Osteoblast (primary cell): ENCODE results near the gene MAP4K3. TPM values are rescaled to one million over a fixed set of nuclear protein-coding genes. Genes with fewer than 3 reads are reported as not detected.
"Not testable (repeated sequence)": the region's sequence is repeated elsewhere in the genome, so short reads cannot be mapped to it uniquely, and the experiment has no call there.

Source experiments
- DNase-seq: peaks from one replicate; pipeline ENCODE4 v3.0.0; 2011; ENCODE audit warnings: low spot score, mixed read lengths; ENCODE audit not compliant: insufficient read length; ENCODE audit errors: missing footprints
- H2AFZ ChIP-seq: 2 replicates; pipeline ENCODE4 v1.6.0; 2011; ENCODE audit warnings: mild to moderate bottlenecking, low read length
- H3K27ac ChIP-seq: 2 replicates; pipeline ENCODE4 v1.5.1; 2011; ENCODE audit warnings: mild to moderate bottlenecking, low read depth, low read length, moderate library complexity
- H3K27me3 ChIP-seq: 2 replicates; pipeline ENCODE4 v1.6.0; 2012; ENCODE audit warnings: mild to moderate bottlenecking, control low read depth, inconsistent platforms, low read length, moderate library complexity; ENCODE audit not compliant: insufficient read depth
- H3K36me3 ChIP-seq: 2 replicates; pipeline ENCODE4 v1.5.1; 2011; ENCODE audit warnings: mild to moderate bottlenecking, low read length, control low read depth, moderate library complexity; ENCODE audit not compliant: insufficient read depth
- H3K4me1 ChIP-seq: 2 replicates; pipeline ENCODE4 v1.5.1; 2011; ENCODE audit warnings: mild to moderate bottlenecking, low read length, control low read depth, moderate library complexity; ENCODE audit not compliant: insufficient read depth
- H3K4me2 ChIP-seq: 2 replicates; pipeline ENCODE4 v1.6.0; 2011; ENCODE audit warnings: mild to moderate bottlenecking, low read length; ENCODE audit not compliant: insufficient read depth
- H3K4me3 ChIP-seq: fragments of 200-600 bp; sonication (generic); 3 replicates; pipeline ENCODE4 v1.5.1; 2012; ENCODE audit warnings: mild to moderate bottlenecking, low read length, inconsistent platforms; ENCODE audit not compliant: insufficient read depth
- H3K79me2 ChIP-seq: 2 replicates; pipeline ENCODE4 v1.6.0; 2012; ENCODE audit warnings: mild to moderate bottlenecking, low read length, control low read depth, inconsistent platforms; ENCODE audit not compliant: insufficient read depth
- H3K9me3 ChIP-seq: 2 replicates; pipeline ENCODE4 v1.5.1; 2011; ENCODE audit warnings: low read depth, low read length, control low read depth
- H4K20me1 ChIP-seq: 2 replicates; pipeline ENCODE4 v1.6.0; 2012; ENCODE audit warnings: mild to moderate bottlenecking, low read length, control low read depth; ENCODE audit not compliant: insufficient read depth
- CTCF ChIP-seq: IDR thresholded peaks from 2 replicates; pipeline ENCODE4 v1.5.1; 2011; ENCODE audit warnings: mild to moderate bottlenecking, low read depth, low read length, moderate library complexity; ENCODE audit errors: extremely low read depth
- total RNA-seq: library from RNA; depleted of rRNA; stranded (reverse); fragments of >200 nt; gene quantifications from 2 replicates; pipeline ENCODE4 v1.2.3, GENCODE V29; 2012

Gene MAP4K3
- total RNA-seq, 1 donor, result 51.8 TPM

GRCh38 chr2:39386064-39386463 lies 51.0 kb downstream of the MAP4K3 start:
- H3K4me3 ChIP-seq, result no peak overlapping the region
- no peak for TF ChIP-seq CTCF
- no peaks in the 10 kb centered on the region for H3K9me3 ChIP-seq
- no peak overlapping the region for H3K4me2 ChIP-seq
- DNase-seq, result no peak
- no peaks in the 10 kb centered on the region for H3K27me3 ChIP-seq
- H2AFZ ChIP-seq, result no peak overlapping the region
- peaks cover 11% of the 10 kb centered on the region for H3K4me1 ChIP-seq
- peaks cover 27% of the 10 kb centered on the region for H4K20me1 ChIP-seq
- peaks cover 97% of the 10 kb centered on the region for H3K79me2 ChIP-seq
- no peak overlapping the region for H3K27ac ChIP-seq
- H3K36me3 ChIP-seq, result no peaks in the 10 kb centered on the region

GRCh38 chr2:39385172-39385571 lies 51.9 kb downstream of the MAP4K3 start:
- no peak for TF ChIP-seq CTCF
- H3K27ac ChIP-seq, result no peak overlapping the region
- peaks cover 97% of the 10 kb centered on the region for H3K79me2 ChIP-seq

GRCh38 chr2:39384071-39384470 lies 53.0 kb downstream of the MAP4K3 start:
- not testable (repeated sequence) for H3K27me3 ChIP-seq, H3K4me2 ChIP-seq, H2AFZ ChIP-seq, DNase-seq, H3K4me3 ChIP-seq, H3K27ac ChIP-seq, H3K9me3 ChIP-seq, H3K36me3 ChIP-seq
- Histone ChIP-seq H3K79me2 (peaks cover 97% of the 10 kb centered on the region), H4K20me1 (peaks cover 26% of the 10 kb centered on the region), H3K4me1 (peaks cover 26% of the 10 kb centered on the region)

More at GRCh38 chr2:39385172-39385571, 51.9 kb downstream of the MAP4K3 start:
- Histone ChIP-seq H3K27me3 (no peaks in the 10 kb centered on the region), H4K20me1 (peaks cover 30% of the 10 kb centered on the region), H3K36me3 (no peaks in the 10 kb centered on the region), H2AFZ (no peak overlapping the region), H3K4me2 (no peak overlapping the region), H3K4me1 (peaks cover 20% of the 10 kb centered on the region), H3K4me3 (no peak overlapping the region), H3K9me3 (no peaks in the 10 kb centered on the region)
- no peak for DNase-seq

- no peak overlapping the region for H3K4me3 ChIP-seq
- H3K9me3 ChIP-seq, result no peaks in the 10 kb centered on the region
- H3K79me2 ChIP-seq, result peaks cover 95% of the 10 kb centered on the region
- no peak for TF ChIP-seq CTCF
- H3K36me3 ChIP-seq, result no peaks in the 10 kb centered on the region
- H3K27ac ChIP-seq, result no peak overlapping the region
- DNase-seq, result no peak
- H3K27me3 ChIP-seq, result no peaks in the 10 kb centered on the region
- H2AFZ ChIP-seq, result no peak overlapping the region
- peaks cover 19% of the 10 kb centered on the region for H4K20me1 ChIP-seq
- no peak overlapping the region for H3K4me2 ChIP-seq
- peaks cover 28% of the 10 kb centered on the region for H3K4me1 ChIP-seq
Observed at GRCh38 chr2:39383146-39383545, 53.9 kb downstream of the MAP4K3 start.

- Histone ChIP-seq H3K9me3 (no peaks in the 10 kb centered on the region), H3K36me3 (no peaks in the 10 kb centered on the region), H3K27me3 (no peaks in the 10 kb centered on the region), H3K4me2 (no peak overlapping the region), H3K79me2 (peaks cover 89% of the 10 kb centered on the region), H4K20me1 (peaks cover 6% of the 10 kb centered on the region), H2AFZ (no peak overlapping the region), H3K27ac (peak overlapping the region; percentile 61), H3K4me3 (no peak overlapping the region), H3K4me1 (peaks cover 33% of the 10 kb centered on the region)
- TF ChIP-seq CTCF, result no peak
- no peak for DNase-seq
Observed at GRCh38 chr2:39381653-39382052, 55.4 kb downstream of the MAP4K3 start.
